AG08395 (cell line): ENCODE results near the gene RIPK3.
"Not testable (repeated sequence)": the region's sequence is repeated elsewhere in the genome, so short reads cannot be mapped to it uniquely, and the experiment has no call there.

Source experiments
- DNase-seq: peaks from one replicate; pipeline ENCODE4 v3.0.0; 2012; ENCODE audit warnings: mixed read lengths, low spot score

The RIPK3 gene

DNA sequence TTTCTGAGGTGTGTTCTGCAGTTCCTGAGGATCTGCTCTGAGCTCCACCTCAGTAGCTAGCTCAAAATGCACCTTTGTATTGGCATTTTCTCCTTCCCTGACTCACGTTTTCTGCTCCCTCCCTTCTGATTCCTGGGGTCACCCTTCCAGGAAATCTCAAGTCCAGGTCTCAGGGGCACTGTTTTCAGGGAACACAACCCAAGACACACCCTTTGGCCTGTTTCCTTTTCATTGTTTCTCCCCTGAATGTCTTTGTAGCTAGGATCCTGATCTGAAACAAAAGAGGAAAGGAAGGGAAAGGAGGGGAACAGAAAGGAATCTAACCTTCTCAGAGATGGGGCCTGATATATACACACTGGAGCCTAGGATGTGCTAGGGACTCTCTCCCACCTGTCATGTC lies 7.3 kb upstream of the RIPK3 start:
- DNase-seq: no peak

DNA sequence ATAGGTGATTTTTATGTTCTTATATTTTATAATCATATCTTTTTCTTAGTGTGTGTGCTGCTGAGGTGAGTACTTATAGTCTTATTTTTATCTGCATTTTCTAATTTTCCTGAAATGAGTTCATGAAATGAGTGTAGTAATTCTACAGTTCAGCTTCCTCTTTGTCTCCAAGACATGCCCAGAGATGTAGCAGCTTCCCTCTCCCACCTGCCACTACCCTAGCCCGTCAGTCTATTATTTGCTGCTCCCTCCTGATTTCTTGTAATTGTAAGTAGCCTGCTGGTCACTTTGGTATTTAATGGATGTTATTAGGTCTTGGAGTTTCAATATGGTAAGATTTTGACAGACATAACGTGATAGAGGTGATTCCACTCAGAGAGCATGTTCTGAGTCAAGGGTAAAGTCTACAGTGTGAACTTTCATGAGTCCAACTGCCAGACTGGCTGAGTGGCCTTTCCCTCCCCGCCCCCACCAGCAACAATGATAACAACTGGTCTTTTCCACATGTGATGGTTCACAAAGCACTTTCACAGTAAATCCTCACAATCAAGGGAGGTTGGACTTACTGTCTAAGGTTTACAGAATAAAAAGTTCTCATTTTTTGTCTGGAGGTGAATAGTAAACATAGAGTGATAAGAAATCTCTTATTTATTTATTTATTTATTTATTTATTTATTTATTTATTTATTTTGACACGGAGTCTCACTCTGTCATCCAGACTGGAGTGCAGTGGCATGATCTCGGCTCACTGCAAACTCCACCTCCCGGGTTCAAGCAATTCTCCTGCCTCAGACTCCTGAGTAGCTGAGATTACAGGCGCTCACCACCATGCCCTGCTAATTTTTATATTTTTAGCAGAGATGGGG lies 4.2 kb upstream of the RIPK3 start:
- DNase-seq: no peak

DNA sequence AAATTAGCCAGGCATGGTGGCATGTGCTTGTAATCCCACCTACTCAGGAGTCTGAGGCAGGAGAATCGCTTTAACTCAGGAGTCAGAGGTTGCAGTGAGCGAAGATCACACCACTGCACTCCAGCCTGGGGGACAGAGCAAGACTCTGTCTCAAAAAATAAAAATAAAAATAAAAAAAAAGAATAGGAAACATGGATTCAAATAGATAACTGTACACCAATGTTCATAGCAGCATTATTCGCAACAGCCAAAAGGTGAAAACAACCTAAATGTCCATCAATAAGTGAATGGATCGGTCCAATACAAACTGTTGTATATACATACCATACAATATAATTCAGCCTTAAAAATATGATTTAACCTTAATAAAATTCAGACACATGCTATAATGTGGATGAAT lies 3.1 kb upstream of the RIPK3 start:
- no peak for DNase-seq

DNA sequence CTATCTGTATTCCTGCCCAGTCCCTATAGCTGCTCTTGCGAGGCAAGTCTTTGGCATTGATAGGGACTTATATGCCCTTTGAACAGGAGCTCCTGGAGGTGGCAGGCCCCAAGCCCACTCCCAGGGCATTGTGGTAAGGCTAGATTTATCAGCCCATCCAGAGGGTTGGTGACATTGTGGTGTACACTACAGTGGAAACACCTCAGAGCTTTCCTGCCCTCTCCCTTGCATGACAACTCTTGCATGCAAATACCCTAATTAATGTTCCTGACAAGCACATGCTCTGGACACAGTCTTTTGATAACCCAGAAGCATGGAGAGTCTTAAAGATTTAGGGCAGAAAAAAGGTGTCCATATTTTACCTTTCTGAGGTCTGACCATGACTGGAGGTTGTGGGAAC lies 815 bp upstream of the RIPK3 start:
- DNase-seq: no peak

DNA sequence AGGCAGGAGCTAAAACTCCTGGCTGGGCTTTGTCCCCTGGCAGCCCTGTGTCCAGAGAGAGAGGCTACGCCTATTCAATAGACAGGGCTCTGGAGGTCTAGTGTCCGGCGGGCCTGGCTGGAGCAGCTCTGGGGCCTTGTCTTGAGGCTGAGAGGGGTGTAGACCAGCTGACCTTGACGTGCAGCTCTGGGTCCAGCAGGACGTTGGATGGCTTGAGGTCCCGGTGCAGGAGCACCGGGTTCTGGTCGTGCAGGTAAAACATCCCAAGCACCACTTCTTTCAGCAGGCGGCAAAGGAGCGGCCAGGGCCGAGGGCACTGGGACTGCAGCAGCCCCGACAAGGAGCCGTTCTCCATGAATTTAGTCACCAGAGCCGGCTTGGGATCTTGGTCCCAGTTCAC lies 948 bp downstream of the RIPK3 start:
- no peak for DNase-seq

DNA sequence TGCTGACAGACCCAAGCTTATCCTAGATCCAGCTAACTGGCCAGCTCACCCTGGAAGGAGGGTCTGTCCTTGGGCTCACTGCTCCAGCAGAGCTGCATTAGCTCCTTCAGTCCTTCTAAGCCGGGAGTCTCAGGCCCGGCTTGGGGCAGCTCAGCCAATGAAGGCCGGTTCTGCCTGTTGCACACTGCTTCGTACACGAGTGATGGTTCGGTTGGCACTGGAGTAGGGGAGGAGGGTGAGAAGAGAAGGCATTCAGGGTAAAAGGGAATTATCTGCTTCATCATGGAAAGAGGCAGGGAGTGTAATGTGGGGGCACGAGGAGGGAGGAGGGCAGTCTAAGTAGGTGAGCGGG lies 2.0 kb downstream of the RIPK3 start:
- DNase-seq: no peak

DNA sequence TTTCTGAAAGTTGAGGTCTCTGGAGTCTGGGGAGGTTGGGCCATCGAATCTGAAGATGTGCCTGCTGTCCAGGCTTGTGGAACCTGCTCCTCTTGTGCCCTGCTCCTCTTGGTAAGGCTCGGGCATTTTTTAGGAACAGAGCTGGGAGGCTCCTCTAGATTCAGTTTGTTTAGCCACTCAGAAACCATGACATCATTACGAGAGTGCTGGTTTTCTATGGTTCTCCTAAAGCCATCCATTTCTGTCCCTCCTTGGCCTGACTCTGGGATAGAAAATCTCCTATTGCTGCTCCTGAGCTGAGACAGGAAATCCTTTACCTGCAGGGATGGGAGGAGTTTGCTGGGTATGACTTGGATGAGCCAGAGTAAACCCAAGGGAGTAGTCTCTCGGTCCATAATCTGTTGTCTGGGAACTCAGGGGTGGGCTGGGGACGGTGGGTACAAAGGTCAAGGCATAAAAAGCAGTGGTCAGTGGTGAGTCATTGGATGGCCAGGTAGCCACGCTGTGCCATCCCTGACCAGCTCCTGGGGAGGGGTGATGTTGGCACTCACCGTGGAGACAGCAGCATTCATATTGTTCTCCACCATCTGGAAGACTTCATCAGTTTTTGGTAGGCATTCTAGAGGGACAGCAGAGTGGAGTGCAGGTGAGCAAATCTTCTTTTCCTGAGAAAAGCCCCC lies 2.5 kb downstream of the RIPK3 start:
- DNase-seq: no peak

DNA sequence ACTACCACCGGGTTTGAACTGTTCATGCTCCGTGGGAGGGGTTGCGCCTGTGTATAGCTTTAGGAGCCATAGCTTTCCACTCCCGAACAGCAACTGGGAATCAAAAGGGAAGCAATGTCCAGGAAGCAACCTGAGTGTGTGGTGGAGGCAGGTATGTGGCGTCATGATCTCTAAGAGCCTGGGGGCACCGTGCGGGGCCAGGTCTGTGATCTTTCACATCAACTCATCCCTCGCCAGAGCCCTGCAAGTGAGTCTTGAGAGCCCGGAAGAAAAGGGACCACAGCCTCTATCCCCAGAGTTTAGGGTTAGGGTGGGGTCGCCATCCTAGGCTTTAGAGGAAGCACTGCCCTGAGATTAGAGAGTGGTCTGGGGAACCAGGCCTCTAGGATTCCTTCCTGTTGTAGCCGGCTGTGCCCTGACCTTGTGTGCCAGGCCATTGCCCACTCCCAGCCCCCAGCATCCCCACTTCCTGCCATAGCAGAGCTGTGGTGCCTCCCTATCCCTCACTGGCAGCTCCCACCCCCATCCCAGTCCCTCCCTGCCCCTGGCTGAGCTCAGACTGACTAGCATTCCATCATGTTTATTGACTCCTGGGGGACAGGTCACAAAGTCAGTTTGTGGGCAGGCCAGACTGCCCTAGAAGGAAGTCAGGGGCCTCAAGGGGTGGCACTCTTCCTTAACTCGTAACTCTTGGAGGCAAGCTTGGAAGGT lies 4.2 kb downstream of the RIPK3 start:
- DNase-seq: no peak

DNA sequence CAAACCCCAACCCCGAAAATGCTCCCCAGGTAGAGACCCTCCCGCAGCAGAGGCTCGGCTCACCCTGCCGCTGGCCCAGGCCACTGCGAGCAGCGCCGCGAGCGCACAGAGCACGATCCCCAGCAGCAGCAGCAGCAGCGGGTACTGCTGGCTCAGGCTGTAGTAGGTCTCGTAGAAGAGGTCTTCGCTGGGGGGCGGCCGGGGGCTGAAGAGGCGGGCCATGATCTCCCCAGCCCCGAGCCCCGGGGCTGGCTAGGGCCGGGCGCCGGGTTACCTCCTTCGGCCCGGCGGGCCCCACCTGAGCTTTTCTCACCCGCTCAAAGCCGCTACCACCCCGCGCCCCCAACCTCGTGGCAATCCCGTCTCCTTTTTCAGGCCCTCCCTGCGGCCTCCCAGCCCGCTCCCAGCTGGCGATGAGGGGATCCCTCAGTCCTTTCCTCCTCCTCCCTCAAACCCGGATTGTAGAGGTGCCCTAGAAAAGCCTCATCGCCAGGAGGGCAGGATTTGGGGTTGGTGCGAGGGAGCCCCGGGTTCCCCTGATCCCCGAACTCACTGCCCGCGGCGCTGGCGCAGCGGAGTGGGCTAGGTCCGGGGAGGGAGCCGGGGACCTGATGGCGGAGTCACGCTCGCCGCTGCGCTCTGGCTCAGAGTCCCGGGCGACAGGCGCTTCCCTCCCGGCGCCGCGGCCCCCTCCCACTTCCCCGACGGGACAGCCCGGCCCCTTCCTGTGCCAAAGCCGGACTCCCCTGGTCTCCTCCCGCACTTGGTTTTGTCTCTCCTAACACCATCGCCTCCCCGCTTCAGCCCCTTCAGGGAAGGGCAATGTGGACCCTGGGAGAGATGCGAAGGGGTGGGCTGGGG lies 5.1 kb downstream of the RIPK3 start, which contains the start of gene ADCY4:
Gene ADCY4 (minus strand): TSS at position 641 of the 861 bp plus-strand sequence. CDS start 419 bp downstream, at position 222.
- no peak for DNase-seq

DNA sequence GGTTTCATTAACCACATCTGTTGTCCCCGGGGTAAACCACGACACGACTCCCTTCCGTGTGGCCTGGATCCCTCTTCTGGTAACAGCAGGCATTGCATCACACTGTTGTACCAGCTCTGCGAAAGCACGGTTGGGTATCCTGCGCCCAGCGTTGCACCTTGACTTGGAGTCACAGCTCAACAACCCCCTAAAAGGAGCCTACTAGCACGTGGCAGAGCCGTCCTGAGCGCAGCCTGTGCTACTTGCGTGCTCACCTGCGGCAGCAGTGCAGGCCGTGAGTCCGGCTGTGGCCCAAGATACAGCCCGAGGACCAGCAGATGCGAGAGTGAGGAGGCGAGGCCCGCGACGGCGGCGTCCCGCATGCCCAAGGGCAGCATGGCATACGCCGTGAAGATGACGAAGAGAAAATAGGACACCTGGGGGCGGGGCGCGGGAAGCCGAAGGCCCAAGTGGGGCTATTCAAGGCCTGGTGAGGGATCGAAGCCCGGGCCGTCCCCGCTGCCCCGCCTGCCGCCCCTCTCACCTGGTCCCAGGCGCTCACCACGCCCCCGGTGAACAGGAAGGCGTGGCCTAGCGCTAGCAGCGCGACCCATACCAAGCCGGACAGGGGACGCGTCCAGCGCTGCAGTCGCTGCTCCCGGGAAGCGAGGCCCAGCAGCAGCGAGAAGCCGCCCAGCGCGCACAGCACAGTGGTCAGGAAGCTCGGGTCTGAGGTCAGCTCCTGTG lies 7.4 kb downstream of the RIPK3 start:
- DNase-seq: peak; percentile 85

DNA sequence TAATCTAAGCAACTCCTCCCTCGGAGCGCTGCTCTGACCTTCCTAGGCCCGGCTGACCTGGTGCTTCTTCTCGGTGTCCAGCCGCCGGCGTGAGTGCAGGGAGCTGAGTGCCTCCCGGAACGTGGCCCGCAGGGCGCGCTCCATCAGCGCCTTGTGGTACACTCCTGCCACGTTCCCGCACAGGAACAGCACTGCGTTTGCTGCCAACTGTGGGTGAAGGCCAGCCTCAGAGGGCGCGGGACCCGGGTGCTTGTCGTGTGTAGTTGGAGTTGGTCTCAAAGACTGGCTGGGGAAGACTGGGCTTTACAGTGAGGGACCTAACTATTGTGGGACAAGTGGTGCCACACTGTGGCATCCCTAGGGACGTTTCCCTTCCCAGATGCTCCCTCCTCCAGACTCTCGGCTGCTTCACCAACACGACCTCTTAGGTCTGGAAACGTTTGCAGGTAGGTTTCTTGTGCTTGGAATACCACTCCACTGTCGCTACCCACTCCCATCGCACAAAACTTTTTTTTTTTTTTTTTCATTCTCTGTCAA lies 8.0 kb downstream of the RIPK3 start:
- DNase-seq: no peak

DNA sequence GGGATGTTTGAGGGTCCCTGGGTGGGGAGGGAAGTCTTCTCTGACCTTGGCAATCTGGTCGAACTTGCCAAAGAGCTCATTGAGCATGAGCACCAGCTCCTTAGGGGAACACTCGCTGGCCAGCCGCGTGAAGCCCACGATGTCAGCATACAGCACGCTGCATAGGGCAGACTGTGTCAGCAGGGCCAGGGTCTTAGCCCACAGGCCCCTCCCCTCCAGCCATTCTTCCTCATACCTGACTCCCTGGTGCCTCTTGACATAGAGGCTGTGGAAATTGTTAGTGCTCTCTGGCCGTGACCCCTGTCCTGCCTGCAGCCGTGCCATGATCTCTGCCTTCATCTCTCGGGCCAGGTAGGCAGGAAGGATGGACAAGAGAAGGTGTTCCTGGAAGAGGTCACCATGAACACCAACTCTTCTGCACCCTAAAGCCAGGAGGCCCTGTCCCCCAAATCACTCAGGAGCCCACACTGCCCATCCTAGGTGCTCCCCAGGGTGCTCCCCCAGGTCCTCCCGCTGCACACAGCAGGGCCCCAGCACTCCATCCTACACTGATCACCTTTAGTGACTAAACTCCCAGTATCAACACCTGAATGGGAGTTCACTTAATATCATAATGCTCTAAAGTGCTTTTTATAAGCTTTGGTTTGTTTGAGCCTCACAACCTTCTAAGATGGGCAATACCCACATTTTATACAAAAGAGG lies 8.7 kb downstream of the RIPK3 start:
- no peak for DNase-seq

DNA sequence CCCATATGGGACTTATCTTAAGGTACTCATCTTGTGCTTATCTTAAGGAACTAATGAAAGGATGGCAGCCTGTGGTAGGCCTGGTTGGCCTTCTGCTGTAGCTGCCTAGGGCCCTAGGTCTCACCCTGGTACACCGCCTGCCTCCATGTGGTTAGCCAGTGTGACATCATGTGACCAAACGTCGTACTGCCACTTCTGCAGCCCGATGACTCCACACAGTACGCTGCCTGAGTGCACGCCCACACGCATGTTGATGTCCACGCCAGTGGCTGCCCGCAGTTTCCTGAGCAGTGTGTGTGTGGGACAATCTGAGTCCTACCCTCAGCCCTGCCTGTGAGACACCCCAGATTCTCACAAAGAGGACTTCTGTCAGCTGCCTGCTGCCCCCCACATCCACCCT lies 10.1 kb downstream of the RIPK3 start:
- no peak for DNase-seq

DNA sequence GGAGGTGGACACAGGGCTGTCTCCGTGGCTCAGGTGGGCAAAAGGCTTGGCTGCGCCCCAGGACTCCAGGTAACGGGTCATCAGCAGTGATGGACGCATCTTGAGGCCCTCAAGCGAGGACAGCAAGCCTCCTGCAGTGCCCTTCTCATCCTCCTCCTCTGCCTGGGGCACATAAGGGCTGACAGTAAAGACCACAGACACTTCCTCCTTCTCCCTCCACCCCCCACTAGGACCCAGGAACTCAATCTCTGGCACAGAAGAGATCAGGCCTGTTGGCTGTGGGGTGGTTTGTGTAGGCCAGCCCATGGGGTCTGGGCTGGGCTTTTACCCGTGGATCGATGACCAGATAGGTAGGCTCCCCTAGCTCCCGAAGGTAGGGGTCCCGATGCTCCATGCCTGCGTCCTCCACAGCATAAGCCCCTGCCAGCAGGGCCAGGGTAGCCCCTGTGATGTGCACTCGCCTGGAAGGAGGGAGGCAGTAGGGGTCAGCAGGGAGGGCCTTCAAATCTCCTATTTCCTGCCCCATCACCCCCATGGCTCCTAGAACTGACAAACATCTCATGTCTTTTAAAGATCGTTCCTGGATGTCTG lies 10.6 kb downstream of the RIPK3 start:
- DNase-seq: no peak

DNA sequence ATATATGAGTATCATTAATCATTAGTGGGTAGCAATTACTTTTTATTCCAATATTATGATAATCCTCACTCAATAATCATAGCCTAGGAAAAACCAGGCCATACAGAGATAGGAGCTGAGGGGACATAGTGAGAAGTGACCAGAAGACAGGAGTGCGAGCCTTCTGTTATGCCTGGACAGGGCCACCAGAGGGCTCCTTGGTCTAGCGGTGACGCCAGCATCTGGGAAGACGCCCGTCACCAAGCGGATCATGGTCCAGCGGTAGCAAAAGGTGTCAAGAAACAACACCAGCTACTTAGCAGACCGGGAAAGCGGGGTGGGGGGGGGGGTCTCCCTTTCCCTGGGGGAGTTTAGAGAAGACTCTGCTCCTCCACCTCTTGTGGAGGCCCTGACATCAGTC lies 11.9 kb downstream of the RIPK3 start:
- DNase-seq: not testable (repeated sequence)

DNA sequence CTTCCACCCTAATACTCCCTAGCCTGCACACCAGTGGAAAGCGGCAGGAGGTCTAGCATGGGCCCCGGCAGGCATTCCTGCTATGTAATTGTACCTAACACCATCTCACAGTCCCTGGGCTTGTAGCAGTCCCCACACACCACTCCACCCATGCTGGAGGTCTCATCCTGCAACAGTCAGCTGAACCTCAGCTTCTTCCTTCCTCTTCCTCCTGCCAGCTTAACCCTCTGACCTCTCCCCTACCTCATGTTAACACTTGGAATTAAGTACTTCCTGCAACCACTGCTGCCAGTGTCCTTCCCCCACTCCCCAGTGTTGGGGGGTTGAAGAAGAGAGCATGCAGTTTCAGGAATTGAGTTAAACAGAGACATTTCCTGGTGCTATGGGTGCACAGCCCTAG lies 12.5 kb downstream of the RIPK3 start:
- DNase-seq: no peak

DNA sequence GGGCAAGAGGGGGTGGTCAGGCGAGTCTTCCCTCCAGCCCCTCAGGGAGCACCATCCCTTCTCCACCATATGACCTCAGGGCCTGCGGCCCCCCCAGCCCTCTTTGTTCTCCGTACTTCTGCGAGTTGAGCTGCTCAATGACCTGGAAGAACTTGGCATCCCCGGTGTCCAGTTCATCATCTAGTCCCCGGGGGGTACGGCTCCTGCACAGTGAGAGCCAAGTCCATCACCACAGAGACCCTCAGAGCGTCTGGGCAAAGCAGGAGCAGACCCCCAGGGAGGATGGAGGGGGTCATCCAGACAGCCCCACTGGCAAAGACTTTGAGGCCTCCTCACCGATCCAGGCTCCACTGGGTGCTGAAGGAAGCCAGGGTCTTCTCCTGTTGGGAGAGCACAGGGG lies 13.8 kb downstream of the RIPK3 start:
- DNase-seq: no peak

DNA sequence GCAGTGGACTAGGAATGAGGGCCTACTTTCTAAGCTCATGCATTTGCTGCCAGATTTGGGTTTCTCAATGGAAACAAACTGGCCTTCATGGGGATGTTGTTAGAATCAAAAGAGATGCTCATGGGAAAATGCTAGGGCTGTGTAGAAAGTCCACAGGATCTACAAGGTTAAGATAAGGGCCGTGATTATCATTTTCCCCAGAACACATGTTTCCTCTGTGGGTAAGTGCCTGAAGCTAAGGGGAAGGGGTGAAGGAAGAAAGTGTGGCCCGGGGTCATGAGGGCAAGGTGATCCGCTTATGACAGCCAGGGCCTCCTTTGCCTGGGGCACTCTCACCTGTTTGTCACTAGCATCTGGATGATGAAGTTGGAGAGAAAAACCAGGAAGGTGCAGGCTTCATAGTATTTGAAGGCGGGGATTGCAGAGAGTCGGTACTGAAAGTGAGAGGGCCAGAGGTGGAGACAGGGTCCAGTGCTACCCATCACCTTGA lies 14.7 kb downstream of the RIPK3 start:
- no peak for DNase-seq

DNA sequence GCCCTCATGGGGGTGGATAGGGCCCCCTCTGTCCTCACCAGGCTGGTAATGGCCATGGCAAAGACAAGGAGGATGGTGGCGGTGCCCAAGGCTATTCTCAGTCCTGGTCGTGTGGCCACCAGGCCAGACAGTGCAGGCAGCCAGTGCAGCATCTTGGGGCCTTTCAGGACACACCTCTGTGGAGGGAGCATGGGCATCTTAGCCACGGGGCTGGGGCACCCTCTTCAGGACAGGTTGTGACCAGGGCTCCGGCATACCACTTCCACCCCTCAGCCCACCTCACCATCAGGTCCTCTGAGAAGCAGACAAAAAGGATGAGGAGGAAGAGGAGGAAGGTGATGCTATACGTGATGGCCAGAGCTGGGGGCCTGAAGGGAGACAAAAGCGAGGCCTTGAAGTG lies 15.8 kb downstream of the RIPK3 start:
- no peak for DNase-seq

DNA sequence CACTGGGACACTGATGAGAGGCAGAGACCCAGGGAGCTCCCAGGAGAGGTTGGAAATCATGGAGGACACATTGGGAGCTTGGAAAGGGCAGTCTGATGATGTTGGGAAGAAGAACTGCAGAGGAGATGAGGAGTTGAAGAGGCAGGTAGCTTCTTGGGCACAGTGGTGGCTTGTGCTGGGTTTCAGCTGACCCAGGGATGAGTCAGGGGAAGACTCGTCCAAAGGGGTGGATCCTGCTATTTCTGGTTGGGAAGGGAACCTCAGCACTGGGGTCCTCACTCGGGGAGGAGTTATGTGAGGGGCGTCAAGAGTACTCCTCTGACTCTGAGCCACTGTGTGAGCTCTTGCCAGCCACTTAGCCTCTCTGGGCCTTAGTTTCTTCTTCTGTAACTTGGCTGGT lies 16.4 kb downstream of the RIPK3 start:
- no peak for DNase-seq
